Mesodermal cell (in vitro differentiated cells): Measurements from ENCODE around the gene SPAG9.

Experiments
- H3K27ac ChIP-seq: 2 replicates; pipeline ENCODE4 v1.7.0; 2013; ENCODE audit warnings: mild to moderate bottlenecking, low read depth, low read length, moderate library complexity; ENCODE audit not compliant: severe bottlenecking
- H3K36me3 ChIP-seq: 2 replicates; pipeline ENCODE4 v1.7.1; 2013; ENCODE audit warnings: mild to moderate bottlenecking, low read length, moderate library complexity; ENCODE audit not compliant: control insufficient read depth, insufficient read depth
- H3K4me1 ChIP-seq: one replicate; pipeline ENCODE4 v1.7.1; 2013; ENCODE audit warnings: mild to moderate bottlenecking, low read length; ENCODE audit not compliant: insufficient read depth, control insufficient read depth, poor library complexity, severe bottlenecking
- H3K4me3 ChIP-seq: 2 replicates; pipeline ENCODE4 v1.7.0; 2013; ENCODE audit warnings: low read length, control low read depth, mild to moderate bottlenecking; ENCODE audit not compliant: insufficient read depth, poor library complexity, severe bottlenecking; ENCODE audit errors: extremely low read depth
- H3K9me3 ChIP-seq: 2 replicates; pipeline ENCODE4 v1.7.1; 2013; ENCODE audit warnings: mild to moderate bottlenecking, low read length, moderate library complexity; ENCODE audit not compliant: control insufficient read depth
- WGBS, 2 experiments: methylation state at CpG; one replicate each; pipeline ENCODE4 v1.1.5; 2013; ENCODE audit warnings: missing lambda C conversion rate in 2 of 2; ENCODE audit not compliant: insufficient coverage in 2 of 2; 5-methylcytosine and 5-hydroxymethylcytosine counted together

SPAG9 gene

DNA sequence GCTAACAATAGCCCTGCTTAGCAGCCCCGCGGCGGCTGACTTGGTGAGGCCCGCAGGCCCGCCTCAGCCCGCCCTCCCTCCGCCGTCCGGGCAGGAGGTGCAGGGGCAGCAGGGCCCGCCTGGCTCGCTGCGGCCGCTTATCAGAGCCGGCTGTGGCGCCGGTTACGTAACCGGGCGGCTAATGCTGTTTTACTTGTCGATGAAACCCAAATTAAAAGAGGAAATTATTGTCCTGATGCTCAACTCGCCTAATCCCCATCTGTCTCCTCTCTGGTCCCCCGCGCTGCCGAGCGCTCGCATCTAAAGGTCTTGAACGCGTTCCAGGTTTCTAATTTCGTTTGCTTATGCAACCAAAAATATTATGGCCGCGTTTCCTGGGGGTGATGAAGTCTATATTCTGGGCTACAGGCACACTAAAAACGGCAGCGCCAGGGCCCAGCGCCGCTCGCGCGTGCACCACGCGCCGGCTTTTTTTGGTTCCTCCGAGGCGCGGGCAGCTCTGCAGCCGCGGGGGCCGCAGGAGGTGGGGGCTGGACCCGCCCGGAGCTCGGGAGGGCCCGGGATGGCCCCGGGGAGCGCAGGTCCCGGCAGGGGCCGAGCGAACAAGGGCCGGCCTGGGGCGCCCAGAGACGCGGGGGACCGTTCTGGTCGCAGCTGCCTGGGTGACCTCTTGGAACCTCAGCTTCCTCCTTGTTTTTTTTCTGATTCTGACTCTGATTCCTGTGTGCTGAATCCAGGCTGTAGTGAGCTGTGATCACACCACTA lies 189.3 kb downstream of the SPAG9 start:
- 2 to 3% methylated on average over 49 to 62 of the region's 62 CpGs for whole genome bisulfite sequencing, 2 experiments
- peak overlapping the region; percentile 32 for H3K4me3 ChIP-seq
- peaks cover 10% of the 10 kb centered on the region for H3K4me1 ChIP-seq
- no peaks in the 10 kb centered on the region for H3K9me3 ChIP-seq
- peak overlapping the region; percentile 87 for H3K27ac ChIP-seq
- H3K36me3 ChIP-seq = no peaks in the 10 kb centered on the region

DNA sequence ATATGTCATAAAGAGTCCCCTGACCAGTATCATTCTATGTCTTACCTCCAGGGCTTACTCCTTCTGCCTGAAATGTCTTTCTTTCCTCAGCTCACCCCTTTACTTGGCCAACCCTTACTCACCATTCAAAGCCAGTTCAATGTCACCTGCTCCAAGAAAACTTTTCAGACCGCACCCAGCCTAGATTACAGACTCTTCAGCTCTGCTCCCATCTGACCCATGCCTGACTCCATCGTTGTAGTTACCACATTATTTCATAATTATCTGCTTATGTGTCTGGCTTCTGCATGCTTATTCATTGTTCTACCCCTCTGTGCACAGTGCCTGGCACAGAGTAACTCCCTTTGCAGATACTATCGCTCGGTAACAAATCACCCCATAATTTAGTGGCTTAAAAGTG lies 192.0 kb downstream of the SPAG9 start:
- Histone ChIP-seq H3K4me3 (no peak overlapping the region), H3K9me3 (no peaks in the 10 kb centered on the region), H3K27ac (no peak overlapping the region), H3K4me1 (peaks cover 10% of the 10 kb centered on the region), H3K36me3 (no peaks in the 10 kb centered on the region)
- WGBS, 2 experiments = 89 to 96% methylated on average over 2 of the region's 4 CpGs

DNA sequence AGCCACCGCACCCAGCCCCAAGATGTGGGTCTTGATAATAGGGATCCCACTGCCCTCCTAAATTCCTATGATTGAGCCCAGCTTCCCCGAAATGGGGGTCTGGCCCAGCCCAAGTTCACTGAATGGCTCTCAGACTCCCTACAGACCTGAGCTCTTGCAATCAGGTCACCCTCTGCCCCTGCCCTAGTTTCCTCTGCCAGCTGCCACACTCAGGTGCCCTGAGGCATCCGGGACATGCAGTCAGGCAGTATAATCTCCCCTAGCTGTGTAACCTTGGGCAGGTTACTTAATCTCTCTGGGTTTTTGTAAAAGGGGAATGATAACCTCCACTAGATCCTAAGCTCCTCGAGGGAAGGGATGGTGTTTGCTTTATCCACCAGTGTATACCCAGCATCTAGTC lies 193.4 kb downstream of the SPAG9 start:
- no peaks in the 10 kb centered on the region for H3K9me3 ChIP-seq
- peaks cover 10% of the 10 kb centered on the region for H3K4me1 ChIP-seq
- H3K36me3 ChIP-seq = no peaks in the 10 kb centered on the region
- no peak overlapping the region for H3K27ac ChIP-seq
- WGBS, 2 experiments = 94 to 100% methylated on average over 3 of the region's 4 CpGs
- no peak overlapping the region for H3K4me3 ChIP-seq

DNA sequence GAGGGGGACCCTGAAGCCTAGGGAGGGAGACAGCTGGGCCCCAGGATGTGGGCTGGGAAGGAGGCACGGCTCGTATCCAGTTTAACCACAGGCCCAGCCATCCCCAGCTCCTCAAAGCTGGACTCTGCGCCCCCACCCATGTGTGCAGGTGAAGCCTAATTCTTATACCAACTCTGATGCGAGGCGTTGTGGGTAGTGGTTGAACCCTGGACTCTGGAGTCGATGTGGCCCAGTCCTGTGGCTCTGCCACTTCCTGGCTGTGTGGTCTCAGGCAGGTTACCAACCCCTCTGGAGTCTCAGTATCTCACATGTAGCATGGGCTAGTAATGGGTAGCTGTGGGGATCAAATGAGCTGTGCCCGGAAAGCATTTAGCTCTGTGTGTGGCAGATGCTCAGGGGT lies 194.1 kb downstream of the SPAG9 start:
- 87 to 97% methylated on average over 4 to 6 of the region's 7 CpGs for WGBS, 2 experiments
- Histone ChIP-seq H3K4me3 (no peak overlapping the region), H3K27ac (no peak overlapping the region), H3K9me3 (no peaks in the 10 kb centered on the region), H3K4me1 (peaks cover 13% of the 10 kb centered on the region), H3K36me3 (no peaks in the 10 kb centered on the region)

DNA sequence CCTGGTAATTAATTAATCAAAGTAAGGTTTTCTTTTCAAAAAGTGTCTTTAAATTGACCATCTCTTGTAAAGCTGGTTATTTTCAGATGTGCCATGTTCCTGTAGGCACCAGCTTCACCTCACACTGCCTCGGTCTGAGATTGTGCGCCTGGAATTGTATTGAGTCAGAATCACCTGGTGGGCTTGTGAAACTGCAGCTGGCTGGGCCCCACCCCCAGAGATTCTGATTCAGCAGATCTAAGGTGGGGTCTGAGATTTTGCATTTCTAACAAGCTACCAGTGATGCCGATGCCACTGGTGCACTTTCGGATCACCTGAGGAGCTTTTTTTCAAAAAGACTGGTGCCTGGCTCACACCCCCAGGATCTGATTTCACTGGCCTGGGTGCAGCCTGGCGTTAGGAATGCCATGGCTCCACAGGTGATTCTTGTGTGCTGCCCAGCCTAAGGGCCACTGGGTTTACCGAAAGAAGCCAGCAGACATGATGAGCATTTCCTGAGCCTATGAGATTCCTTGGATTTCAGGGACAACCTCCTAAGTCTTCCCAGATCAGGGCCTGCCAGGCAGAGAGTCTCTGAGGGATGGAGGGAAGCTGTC lies 195.3 kb downstream of the SPAG9 start:
- WGBS, 2 experiments = 67 to 70% methylated on average over 4 to 5 of the region's 6 CpGs
- H3K4me3 ChIP-seq = no peak overlapping the region
- peaks cover 10% of the 10 kb centered on the region for H3K4me1 ChIP-seq
- H3K36me3 ChIP-seq = no peaks in the 10 kb centered on the region
- no peaks in the 10 kb centered on the region for H3K9me3 ChIP-seq
- H3K27ac ChIP-seq = no peak overlapping the region

DNA sequence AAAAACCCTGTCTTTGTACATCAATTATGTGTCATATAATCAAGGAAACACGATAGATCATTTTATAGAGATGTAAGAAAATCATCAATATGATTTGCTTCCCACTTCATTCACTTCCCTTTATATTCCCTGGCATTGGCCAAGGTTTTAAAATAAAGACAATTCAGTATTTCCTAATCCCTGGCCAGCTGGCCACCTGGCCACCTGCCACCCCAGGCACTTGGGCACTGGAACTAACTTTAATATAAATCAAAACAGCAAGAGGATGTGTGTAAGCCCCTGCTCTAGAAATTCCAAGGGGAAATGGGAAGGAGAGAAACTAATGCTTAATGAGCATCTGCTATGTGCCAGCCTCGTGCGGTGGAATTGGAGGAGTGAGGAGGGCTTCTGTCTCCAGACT lies 195.9 kb downstream of the SPAG9 start:
- Histone ChIP-seq H3K9me3 (no peaks in the 10 kb centered on the region), H3K4me1 (peaks cover 5% of the 10 kb centered on the region), H3K4me3 (no peak overlapping the region), H3K27ac (no peak overlapping the region), H3K36me3 (no peaks in the 10 kb centered on the region)
- 79 to 83% methylated on average over 2 of the region's 3 CpGs for WGBS, 2 experiments

DNA sequence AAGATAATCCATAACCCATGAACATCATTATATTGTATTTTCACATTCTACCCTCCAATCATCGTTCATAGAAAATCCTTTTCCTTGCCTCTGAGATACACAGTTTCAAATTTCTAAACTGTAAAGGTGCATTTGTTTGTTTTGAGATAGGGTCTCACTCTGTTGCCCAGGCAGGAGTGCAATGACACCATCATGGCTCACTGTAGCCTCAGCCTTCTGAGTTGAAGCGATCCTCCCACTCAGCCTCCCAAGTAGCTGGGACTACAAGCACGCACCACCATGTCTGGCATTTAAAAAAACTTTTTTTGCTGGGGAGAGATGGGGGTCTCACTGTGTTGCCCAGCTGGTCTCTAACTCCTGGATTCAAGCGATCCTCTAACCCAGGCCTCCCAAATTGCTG lies 196.4 kb downstream of the SPAG9 start:
- Histone ChIP-seq H3K27ac (no peak overlapping the region), H3K4me1 (peaks cover 4% of the 10 kb centered on the region), H3K9me3 (no peaks in the 10 kb centered on the region), H3K36me3 (no peaks in the 10 kb centered on the region), H3K4me3 (no peak overlapping the region)
- 83 to 100% methylated on average over 1 to 2 of the region's 4 CpGs for WGBS, 2 experiments

DNA sequence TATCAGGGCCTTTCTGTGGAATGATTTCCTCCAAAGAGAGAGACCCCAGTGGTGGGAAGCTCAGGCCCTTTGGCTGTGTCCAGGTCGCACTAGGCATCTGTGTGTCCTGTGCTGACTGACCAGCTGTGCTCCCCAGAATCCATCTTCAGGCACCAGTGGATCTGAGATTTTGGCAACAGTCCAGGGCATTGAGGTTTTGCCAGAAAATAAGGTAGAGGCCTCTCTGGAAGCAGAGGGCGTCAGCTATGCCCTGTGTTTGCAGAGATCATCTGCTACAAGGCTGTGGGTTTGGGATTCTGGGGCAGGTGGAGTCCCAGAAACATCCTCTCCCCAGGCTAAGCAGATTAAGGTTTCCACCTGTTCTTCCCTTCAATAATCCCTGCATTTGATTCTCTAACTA lies 197.1 kb downstream of the SPAG9 start:
- no peaks in the 10 kb centered on the region for H3K9me3 ChIP-seq
- no peak overlapping the region for H3K4me3 ChIP-seq
- H3K4me1 ChIP-seq = peaks cover 7% of the 10 kb centered on the region
- WGBS, 2 experiments = 86 to 94% methylated on average over 1 to 2 of the region's 2 CpGs
- no peaks in the 10 kb centered on the region for H3K36me3 ChIP-seq
- no peak overlapping the region for H3K27ac ChIP-seq

DNA sequence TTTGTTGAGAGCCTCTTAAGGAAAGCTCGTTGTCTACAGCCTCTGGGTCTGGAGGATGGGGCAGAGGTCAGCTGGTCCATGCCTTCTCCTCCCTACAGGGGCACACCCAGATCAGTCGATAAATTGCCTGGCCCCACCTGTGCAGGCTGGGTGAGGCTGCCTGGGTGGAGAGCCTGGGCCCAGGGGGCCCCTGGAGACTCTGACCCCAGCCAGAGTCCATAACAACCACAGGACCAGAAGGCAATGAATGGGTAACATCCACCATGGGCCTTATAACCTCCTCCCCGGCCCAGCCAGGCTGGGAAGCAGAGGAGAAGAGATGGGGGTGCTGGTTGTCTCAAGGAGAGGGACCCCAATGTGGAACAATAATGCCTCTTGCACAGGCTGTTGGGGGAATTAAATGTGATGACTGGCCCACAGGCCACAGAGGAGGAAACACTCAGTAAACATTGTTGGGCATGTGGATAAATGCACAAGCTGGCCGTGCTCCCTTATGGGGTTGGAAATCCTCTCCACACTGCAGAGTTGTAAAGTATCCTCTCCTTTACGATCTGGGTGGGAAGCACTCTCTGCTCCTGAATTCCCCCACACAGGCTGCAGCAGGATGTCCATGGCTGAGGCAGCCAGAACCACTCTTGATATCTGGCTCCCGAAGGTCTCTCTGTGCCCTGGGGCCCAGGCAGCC lies 197.8 kb downstream of the SPAG9 start:
- WGBS, 2 experiments = 86 to 95% methylated on average over 4 of the region's 6 CpGs
- Histone ChIP-seq H3K4me1 (peaks cover 7% of the 10 kb centered on the region), H3K9me3 (no peaks in the 10 kb centered on the region), H3K36me3 (no peaks in the 10 kb centered on the region), H3K4me3 (no peak overlapping the region), H3K27ac (no peak overlapping the region)

DNA sequence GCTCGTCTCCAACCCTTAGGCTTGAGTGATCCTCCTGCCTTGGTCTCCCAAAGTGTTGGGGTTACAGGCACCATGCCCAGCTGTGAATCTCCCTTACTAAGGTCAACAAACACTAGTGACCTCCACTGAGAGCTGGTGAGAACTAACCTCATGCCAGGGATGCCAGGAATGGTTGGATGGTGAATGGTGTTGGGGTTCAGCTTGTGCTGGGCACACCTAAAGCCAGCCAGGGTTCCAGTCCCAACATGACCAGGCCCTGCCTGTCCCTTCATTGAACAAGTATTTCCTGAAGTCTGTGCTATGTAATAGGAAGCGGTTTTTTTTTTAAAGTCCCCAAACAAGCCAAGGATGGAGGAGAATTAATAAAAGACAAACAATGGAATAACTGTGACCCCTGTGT lies 198.6 kb downstream of the SPAG9 start:
- H3K27ac ChIP-seq = no peak overlapping the region
- no peaks in the 10 kb centered on the region for H3K36me3 ChIP-seq
- WGBS, 2 experiments = 80 to 86% methylated on average over 1 to 2 of the region's 2 CpGs
- H3K4me3 ChIP-seq = no peak overlapping the region
- no peaks in the 10 kb centered on the region for H3K9me3 ChIP-seq
- peaks cover 7% of the 10 kb centered on the region for H3K4me1 ChIP-seq
